H1 (cell line): Measurements from ENCODE around the gene NMNAT3. TPM values are rescaled to one million over a fixed set of nuclear protein-coding genes. Genes with fewer than 3 reads are reported as not detected.

Source experiments
- BCL11A ChIP-seq, 2 experiments: IDR thresholded peaks; one replicate each; pipeline ENCODE4 v1.6.1; 2011; ENCODE audit warnings: low read depth in 2 of 2, low read length in 2 of 2, mild to moderate bottlenecking in 2 of 2
- GABPA ChIP-seq: IDR thresholded peaks from 2 replicates; pipeline ENCODE4 v1.6.1; 2011; ENCODE audit warnings: mild to moderate bottlenecking, low read length, moderate library complexity, borderline replicate concordance; ENCODE audit not compliant: insufficient read depth
- polyA plus RNA-seq, 7 experiments: library from polyadenylated mRNA; depleted of rRNA in 3 of 7; stranded (reverse) in 5 of 7; unstranded in 2 of 7; fragments of >200 nt in 5 of 7; fragments of 200-250 nt in 2 of 7; gene quantifications; 1 replicate in 5 of 7; 2 replicates in 1 of 7; 4 replicates in 1 of 7; pipeline versions ENCODE4 v1.2.1 to v1.2.3, GENCODE V29; 2011 to 2013; ENCODE audit warnings: missing spikeins in 2 of 7, mixed read lengths in 2 of 7
- total RNA-seq: library from RNA; stranded (reverse); fragmentation: NEBNext Ultra II Directional; extraction: Animal tissue kit (Norgen Biotek cat#: 25700); gene quantifications from 2 replicates; pipeline ENCODE4 v1.2.1, GENCODE V29; 2021
- TF ChIP-seq, protein P1 (sequence below): IDR thresholded peaks from 2 replicates; pipeline ENCODE4 v1.6.1; 2011; ENCODE audit warnings: low read depth, mild to moderate bottlenecking, low read length; ENCODE audit not compliant: insufficient read depth

The NMNAT3 gene
- total and polyA plus RNA-seq, 2 of the 8 experiments (the other 6 are each of a cell fraction or from before 2014, with no cell fraction given), result 4.2 to 4.3 TPM

DNA sequence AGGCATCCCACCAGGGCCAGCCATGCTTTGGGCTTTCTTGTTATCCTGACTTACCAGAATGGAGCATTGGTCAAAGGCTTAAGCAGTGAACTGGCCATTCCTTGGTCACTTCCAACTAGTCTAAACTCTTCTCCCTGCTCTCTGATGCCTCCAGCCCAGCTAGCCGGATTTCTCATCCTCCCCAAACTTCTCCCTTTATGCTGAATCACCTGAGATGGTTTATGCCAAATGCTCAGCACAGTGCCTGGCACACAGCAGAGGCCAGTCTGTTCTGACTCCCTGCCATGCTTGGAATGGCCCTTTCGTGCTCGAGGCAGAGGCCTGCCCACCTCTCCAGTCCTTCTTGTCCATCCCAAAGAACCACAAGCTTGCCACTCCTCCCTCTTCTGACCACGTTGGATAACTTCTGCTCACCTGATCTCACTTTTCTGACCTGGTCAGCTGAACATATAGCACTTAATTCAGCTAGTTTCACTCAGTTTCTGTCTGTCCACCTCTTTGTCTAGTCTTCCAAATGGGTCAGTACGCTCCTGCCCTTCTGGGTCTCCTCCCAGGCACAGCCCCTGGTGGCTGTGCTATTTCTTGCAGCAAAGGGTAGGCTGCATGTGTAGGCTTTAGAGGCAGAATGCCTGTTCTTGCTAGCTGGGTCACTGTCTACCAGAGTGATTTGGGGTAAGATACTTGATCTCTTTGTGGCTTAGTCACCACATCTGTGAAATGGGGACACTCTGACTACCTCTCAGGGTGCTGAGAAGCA, 136.1 kb downstream of the NMNAT3 start (continued):
- TF ChIP-seq BCL11A (IDR thresholded peaks at IDR 0.05; ENCODE audit: low read depth in 2 of 2, low read length in 2 of 2), result no peak
- TF ChIP-seq, protein P1, sequence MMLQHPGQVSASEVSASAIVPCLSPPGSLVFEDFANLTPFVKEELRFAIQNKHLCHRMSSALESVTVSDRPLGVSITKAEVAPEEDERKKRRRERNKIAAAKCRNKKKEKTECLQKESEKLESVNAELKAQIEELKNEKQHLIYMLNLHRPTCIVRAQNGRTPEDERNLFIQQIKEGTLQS, result no peak
- TF ChIP-seq GABPA, result no peak
